GM21825 (cell line): ENCODE results near the gene ROPN1L.
A peak's percentile ranks its signal among the peaks of the same experiment; 100 is the strongest.
"Not testable (repeated sequence)": the region's sequence is repeated elsewhere in the genome, so short reads cannot be mapped to it uniquely, and the experiment has no call there.

Source experiments
- ATAC-seq: cut with Tn5 transposase; IDR thresholded peaks from one replicate; pipeline ENCODE4 v1.9.1; 2021; ENCODE audit warnings: mild to moderate bottlenecking, moderate library complexity; ENCODE audit not compliant: unreplicated experiment

Gene ROPN1L

DNA sequence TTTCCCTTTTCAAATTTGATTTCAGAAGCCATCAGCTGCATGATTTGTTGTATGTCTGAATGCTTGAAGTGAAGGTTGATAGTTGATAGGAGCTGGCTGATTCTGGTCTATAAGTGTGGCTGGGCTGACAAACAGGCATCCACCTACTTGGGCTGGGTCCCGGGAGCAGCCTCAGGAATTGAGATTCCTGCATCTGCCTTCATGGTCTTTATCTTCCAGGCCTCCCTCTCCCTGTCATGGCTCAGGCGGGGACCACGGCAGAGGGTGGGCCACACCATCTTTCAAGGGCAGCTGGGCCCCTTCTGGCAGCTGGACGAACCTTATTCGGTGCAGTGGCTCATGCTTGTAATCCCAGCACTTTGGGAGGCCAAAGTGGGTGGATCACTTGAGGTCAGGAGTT lies 55.9 kb downstream of the ROPN1L start:
- ATAC-seq, result no peak

DNA sequence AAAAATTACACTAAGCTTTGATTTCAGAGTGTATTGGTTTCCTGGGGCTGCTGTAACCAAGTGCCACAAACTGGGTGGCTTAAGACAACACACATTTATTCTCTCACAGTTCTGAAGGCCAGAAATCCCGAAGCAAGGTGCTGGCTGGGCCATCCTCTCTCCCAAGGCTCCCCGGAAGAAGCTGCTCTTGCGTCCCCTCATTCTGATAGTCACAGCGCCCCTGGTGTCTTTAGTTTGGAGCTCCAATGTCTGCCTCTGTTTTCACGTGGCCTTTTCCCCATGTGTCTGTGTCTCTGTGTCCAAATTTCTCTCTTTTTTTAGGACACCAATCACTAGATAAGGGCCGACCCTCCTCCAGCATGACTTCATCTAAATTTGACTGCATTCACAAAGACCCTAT lies 56.7 kb downstream of the ROPN1L start:
- ATAC-seq, result no peak

DNA sequence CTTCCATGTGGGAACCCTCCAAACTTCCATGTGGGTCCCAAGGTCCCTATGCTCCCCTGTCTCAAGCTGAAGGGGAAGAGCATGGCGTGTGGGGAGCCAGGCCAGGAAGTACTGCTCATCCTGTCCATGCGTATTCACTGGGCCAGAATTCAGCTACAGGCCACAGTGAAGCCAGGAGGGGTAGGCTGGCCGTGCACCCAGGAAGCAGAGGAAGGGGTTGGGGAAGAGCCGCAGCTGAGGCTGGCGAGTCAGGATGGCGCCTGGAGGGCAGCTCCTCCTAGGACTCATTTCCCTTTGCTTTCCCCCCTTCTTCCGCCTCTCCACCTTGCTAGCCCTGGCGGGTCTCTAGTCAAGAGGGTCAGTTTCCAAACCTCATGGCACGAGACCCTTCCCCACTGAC lies 57.4 kb downstream of the ROPN1L start:
- no peak for ATAC-seq

DNA sequence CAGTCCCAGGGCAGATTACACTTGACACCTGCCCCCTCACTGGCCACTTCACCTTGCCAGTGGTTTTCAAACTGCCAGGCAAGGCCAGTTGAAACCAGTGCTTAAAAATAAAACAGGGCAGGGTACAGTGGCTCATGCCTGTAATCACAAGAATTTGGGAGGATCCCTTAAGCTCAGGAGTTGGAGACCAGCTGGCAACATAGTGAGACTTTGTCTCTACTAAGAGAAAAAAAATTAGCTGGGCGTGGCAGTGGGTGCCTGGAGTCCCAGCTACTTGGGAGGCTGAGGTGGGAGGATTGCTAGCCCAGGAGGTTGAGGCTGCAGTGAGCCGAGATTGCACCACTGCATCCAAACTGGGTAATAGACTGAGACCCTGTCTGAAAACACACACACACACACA lies 58.1 kb downstream of the ROPN1L start:
- no peak for ATAC-seq

DNA sequence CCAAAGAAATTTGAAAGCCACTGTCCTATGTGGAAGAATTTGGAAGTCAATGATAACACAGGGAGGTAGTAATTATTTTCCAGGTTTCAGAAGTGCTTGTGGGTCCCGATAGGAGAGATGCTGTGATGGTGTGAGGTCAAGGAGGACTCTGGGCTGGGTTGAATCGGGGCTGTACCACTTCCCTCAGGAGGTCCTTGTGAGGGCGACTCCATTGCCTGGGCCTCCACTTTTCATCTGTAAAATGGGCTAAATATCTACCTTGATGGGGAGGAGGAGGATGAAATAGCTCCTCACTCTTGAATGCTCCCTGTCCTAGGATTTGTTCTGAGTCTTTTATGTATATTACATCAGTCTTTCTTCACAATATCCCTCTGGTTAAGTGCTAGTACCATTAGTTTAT lies 59.0 kb downstream of the ROPN1L start:
- no peak for ATAC-seq

DNA sequence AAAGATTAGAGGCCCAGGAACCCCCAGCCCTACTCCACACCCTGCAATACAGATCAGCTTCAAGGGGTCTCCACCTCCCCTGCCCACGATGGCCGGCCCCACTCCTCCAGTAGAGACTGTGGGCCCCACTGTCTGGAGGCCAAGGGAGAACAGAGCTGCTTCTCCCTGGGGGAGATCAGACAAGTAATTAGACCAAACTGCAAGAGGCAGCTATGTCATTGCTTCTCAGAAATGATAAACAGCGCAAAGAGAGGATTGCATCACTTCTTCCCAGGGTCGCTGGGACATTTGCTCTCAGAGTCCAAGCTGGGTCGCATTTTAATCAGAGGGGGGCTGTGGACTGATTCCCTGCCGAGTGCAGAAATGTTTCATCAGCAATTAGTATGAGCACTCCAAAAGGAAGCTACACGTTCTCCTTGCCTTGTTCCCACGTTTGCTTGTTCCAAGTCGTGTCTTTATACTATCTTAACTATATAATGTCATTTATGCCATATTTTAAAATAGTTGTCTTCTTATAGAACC lies 59.9 kb downstream of the ROPN1L start:
- ATAC-seq, result no peak

DNA sequence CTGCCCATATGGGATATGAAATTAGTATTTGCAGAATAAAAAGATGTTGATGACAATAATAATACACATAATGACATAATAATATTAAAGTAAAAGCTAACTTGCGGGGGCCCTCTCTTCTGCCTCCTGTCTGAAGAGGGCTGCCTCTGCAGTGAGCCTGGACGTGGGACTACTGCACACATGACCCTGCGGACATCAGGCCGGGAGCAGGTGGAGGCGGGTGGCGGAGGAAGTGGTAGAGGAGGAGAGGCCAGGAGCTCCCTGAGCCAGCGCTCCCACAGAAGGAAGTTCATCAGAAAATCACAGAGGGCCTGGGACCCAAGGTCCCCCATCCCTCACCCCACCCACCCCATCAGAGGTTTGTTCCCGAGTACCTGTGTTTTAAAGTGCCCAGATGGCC lies 60.5 kb downstream of the ROPN1L start:
- ATAC-seq, result no peak

DNA sequence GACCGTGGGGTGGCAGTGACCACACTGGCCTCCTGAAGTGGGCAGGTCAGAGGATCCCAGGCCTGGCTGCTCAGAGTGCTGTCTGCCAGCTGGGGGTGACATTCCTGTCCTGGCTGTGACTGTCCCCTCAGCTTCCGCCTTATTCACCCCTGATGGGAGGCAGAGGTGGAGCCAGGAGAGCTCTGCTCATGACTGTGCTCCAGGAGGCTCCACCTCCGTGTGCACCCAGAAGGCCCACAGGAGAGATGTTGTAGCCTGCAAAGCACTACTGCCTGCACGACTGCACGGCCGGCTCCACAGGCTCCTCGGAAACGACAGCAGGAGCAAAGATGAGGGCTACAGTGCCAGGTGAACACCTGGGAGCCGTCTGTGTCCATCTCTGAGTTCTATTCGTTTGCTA lies 60.9 kb downstream of the ROPN1L start:
- ATAC-seq, result no peak

DNA sequence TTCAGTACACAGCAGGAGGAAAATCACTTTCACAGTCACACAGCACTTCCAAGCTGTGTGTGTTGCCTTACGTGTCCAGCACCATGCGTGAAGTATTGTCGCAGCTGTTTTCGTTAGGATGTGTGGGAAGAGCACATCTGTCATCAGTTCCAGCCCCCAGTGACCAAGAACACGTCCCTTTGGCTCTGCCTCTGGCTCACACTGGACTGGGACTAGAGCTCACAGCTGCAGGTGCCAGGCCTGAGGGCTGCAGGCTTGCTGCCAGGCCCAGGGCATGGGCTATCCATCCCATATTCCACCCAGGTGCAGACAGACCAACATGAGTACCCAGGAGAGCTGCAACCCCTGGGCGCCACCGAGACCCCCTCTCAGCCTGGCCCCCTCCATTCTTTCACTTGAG lies 61.6 kb downstream of the ROPN1L start:
- ATAC-seq, result no peak

DNA sequence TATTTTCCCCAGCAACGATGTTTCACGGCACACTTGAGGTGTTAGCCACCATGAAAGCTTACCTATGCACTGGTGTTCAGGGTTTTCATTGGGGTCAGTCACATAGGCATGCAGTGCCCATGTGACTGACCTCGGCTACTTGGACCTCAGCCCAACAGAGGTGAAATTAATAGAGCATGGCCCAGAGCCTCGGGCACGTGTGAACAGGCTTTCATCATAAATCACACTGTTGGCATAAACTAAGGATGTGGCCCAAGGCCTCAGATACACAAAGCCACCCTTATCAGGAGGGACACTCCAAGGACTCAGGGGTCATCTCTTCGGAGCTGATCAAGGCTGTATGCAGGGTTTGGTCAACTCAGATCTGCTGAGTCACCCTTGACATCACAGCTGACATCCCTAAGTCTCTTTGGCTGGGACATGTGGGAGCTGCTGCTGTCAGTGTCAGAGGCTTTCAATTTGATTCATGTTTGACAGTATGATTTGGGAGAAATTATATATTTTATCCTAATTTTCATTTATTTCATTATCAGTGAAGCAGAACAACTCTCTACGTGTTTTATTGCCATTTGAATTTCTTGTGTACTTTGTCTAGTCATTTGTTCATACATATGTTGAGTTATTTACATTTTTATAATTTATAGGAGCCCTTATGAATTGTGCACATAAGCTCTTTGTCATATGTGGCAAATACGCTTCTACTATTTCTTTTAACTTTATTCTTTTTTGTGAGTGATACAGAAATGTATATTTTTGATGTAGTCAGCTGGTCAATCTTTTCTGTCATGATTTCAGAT lies 62.5 kb downstream of the ROPN1L start:
- ATAC-seq, result no peak

DNA sequence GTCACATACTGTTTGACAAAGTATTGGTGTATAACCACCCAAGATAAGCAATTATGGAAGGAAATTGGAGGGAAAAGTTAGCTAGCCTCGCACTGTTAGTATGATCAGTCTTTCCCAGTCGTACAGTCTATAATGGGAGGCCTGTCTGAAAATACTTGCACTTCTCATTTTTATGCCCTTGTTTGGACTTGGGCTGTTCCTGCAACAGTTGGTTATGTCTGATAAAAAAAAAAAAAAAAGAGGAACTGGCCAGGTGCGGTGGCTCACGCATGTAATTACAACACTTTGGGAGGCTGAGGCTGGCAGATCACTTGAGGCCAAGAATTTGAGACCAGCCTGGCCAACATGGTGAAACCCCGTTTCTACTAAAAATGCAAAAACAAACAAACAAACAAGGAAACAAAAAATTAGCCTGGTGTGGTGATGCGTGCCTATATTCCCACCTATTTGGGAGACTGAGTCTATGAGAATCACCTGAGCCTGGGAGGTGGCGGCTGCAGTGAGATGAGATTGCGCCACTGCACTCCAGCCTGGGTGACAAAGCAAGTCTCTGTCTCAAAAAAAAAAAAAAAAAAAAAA lies 63.9 kb downstream of the ROPN1L start:
- peak; percentile 56 for ATAC-seq

DNA sequence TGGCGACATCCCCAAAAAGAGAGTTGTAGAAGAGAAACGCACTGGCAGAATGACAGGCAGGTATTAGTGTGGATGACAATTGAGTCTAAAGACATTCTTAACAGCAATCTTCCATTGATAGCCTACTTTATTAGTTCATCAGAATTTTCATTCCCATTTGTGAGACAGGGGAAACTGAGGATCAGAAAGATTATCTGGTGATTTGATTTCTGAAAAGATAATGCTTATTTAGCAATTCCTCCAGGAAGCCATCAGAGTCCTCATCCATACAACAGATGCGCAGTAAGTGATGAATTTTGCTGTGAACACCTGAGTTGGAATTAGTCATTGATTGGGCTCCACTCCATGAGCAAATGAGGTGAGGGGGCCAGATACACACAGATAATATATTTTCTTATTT lies 64.9 kb downstream of the ROPN1L start:
- ATAC-seq, result no peak

DNA sequence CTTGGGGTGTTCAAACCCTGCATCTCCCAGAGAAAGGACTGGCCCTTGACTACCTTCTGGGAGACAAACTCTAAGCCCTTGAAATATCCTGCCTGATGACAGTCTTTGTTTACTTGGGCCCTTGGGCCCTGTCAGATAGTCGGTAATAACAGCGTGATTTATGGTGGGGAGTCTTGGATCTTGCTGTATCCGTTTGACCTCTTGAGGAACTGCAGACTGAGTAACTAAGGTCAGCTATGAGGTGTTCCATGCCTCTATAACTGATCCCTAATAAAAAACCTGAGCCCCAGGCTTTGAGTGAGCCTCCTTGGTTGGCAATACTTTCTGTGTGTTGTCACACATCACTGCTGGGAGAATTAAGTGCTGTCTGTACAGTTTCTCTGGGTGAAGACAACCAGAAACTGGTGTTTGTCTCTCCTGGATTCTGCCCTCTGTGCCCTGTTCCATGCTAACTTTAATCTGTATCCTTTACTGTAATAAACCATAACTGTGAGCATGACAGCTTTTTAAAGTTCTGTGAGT lies 66.0 kb downstream of the ROPN1L start:
- no peak for ATAC-seq

DNA sequence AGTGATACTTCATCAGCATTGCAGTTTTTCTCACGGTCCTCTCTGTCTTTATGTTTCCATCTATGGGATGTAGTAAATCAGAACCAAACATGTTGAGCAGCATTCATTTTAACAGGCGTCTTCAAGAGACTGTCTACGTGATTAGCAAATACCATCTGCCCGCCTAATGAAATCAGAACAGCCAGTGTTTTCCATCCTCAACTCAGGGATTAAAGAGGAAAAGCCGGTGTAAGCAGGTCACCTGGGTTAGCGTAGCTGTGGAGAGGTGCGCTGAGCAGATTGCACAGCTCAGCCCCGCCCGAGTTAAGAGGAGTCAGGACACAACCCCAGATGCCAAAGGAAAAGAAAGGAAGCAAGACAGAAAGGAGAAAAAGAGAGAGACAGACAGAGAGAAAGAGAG lies 67.9 kb downstream of the ROPN1L start:
- ATAC-seq, result no peak

DNA sequence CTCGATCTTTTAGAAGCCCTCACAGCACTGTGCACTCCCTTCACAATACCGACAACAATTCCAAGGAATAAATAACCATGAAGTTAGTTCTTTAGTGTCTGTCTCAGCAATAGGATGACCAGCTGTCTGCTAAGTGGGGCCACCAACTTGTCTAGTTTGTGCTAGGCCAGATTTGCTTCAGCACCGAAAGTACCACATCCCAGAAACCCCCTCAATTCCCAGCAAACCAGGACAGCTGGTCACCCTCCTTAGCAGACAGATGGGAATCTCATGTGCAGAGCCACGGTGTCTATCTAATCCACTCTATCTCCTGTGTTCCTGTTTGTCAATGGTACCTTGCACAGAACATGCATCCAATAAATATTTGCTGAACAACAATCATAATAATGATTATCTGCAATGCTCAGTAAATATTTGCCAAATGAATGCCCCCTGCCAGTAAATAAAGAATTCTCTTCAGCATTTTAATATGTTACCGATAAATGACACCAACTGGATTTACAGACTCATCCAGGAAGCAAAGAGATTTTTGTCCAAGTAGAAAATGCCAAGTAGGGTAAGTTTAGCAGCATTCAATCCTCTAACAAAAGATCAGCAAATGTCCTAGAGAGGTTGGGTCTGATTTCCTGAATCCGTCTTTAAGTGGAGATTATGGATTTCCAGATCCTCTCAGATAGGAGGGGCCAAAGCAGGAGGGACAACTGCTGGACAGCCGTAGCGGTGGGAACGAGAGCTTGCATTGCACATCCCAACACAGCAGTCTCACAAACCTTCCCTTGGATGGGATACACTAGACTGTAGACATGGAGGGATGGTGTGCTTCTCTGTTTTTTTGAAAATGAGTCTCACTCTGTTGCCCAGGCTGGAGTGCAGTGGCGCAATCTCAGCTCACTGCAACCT lies 70.3 kb downstream of the ROPN1L start:
- no peak for ATAC-seq

DNA sequence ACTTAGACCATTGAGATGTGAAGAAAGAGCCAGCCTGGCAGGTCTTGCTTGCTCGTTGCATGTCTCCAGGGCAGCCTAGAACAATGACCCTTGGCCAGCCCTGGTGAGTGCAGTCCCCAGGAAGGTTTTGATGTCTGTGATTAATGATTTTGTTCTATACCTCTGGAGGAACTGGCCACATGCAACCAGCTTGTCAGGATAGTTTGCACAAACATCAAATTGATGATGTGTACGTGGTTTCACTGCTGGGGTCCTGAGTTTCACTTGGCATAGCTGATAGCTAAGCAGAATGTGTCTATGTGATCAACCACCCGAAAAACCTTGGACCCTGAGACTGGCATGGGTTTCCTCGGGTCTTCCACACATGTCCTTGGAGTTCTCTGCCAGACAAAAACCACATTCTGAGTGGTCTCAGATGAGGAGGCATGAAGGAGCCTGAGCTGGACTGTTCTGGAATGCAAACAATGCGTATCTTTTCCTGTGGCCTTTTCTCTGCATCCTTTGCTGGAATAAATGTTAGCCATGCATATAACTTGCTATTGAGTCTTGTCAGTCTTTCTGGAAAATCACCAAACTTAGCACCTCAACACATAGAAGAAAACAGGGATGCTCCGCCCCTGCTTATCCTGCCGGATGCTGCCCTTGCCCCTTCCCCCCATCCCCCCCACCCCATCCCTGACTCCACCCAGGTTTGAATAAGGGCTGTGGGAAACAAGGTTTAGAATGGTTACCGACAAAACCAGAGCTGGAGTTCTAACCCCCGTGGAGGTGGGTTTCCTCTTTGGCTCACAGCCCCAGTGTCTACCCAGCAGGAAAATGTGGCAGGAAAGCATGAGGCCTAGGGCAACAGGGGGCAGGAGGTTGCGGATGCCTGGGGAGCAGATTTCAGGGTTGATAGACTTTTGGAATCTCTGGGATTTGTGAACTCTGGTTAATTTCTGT lies 72.1 kb downstream of the ROPN1L start:
- ATAC-seq, result no peak

DNA sequence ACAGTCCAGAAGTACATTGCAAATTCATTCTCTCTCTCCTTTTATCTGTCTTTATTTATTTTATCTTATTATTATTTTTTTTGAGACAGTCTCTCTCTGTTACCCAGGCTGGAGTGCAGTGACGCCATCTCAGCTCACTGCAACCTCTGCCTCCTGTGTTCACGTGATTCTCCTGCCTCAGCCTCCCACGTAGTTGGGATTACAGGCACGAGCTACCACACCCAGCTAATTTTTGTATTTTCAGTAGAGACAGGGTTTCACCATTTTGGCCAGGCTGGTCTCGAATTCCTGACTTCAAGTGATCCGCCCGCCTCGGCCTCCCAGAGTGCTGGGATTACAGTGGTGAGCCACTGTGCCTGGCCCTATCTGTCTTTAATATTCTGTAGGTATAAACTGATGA lies 72.9 kb downstream of the ROPN1L start:
- not testable (repeated sequence) for ATAC-seq
